Measurements from ENCODE around the gene RPUSD3.

The RPUSD3 gene

DNA sequence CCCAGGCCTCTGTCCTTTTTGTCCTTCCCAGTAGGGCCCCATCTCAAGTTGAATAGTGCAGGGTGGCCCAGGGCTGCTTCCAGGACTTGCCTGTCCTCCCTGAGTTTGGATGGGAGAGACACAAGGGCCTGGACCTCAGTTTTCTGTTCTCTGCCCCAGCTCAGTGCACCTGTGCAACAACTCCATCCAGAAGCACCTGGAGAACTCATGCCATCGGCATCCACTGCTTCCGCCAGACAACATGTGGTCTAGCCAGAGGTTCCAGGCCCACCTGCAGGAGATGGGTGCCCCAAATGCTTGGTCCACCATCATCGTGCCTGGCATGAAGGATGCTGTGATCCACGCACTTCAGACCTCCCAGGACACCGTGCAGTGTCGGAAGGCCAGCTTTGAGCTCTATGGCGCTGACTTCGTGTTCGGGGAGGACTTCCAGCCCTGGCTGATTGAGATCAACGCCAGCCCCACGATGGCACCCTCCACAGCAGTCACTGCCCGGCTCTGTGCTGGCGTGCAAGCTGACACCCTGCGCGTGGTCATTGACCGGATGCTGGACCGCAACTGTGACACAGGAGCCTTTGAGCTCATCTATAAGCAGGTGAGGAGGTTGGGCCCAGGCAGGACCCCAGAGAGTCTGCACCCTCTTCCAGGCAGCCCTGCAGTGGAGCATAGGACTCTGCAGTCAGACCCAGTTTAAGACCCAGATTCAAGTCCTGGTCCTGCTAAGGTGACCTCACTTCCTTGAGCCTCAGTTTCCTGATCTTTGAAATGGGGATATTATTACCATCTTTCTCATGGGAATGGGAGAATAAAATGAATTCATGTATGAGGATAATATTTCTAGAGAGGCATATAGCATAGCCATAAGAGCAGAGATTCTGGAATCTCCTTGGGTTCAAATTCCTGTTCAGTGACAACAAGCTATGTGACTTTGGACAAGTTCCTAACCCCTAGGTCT is 14.7 kb downstream of the RPUSD3 start:
- DNase-seq, result no peak

DNA sequence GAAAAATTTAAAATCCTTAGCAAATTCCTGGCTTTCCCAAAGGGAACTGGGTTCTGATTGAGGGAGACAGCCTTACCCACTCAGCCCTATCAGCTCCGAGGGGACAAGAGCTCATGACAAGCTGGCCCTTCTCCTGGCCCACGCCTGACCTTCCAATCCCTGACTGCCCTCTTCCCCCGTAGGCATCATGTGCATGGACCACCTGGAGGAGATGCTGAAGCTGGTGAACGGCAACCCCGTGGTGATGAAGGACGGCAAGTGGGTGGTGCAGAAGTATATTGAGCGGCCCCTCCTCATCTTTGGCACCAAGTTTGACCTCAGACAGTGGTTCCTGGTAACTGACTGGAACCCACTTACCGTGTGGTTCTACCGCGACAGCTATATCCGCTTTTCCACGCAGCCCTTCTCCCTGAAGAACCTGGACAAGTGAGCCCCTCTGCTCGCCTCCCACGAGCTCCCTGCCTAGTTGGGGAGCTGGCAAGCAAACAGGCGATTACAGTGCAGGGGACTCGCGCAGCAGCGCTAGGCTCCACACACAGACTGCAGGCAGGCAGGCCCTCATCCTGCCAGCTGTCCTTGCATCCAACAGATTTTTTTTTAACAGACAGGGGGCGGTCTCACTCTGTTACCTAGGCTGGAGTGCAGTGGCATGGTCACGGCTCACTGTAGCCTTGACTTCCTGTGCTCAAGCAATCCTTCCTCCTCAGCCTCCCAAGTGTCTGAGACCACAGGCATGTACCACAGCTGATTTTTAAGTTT is 16.8 kb downstream of the RPUSD3 start:
- no peak for DNase-seq

DNA sequence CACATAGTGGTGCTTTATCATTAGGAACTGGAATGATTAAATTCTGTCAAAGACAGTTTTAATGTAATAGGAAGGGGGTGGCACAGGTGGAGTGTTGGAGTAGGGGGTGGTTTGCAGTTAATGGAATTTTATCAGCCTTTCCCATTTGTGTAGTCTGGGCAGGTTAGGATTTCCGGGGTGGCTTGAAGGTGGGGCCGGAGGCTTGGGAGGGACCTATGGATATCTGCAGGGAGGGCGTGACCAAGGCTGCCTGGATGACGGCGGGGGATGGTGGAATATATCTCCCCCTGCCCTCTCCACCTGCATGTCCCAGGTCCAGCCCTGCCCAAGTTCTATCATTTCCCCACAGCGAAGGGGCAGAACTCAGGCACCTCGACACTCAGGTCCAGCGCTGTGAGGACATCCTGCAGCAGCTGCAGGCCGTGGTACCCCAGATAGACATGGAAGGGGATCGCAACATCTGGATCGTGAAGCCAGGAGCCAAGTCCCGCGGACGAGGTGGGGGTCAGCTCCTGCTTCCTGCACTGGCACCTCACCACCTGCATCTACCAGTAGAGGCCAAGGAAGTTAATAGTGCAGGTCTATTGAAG is 18.3 kb downstream of the RPUSD3 start:
- DNase-seq, result no peak

- DNase-seq, result no peak
These were observed 22.9 kb downstream of the RPUSD3 start for GRCh38 chr3:9820946-9821345.

DNA sequence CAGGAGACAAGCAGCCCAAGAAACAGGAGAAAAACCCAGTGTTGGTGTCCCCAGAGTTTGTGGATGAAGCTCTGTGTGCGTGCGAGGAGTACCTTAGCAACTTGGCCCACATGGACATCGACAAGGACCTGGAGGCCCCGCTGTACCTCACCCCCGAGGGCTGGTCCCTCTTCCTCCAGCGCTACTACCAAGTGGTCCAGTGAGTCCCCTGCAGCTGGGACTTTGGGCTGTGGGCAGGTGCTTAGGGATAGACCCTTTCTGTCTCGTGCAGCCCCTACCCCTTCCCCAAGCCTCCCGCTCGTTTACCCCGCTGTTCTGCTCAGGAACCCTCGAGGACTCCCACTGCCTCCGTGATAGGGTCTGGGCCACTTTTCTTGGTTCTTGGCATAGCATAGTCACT is 23.3 kb downstream of the RPUSD3 start:
- DNase-seq, result no peak

DNA sequence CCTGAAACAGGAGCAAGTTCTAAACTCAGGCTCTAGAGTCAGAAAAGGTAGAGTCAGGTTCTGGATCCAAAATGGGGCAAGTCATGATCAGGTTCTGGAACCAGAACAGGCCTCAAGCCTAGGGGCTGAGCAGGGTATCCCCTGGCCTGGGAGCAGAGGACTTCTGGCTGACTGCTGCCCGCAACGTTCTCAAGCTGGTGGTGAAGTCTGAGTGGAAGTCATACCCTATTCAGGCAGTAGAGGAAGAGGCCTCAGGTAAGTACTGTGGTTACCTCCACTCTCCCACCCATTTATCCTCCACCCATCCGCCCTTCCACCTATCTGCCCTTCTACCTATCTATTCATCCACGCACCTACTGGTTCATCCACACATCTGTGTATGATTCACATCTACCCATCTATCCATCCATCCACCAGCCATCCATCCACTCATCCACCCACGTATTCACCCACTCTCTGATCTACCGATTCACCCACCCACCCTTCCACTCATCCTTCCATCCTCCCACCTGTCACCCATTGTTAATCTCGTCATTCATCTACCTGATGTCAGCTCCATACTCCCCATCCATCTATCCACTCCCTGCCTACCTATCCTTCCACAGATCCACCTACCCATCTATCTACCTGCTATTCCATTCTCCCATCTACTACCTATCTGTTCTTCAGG is 25.0 kb downstream of the RPUSD3 start:
- no peak for DNase-seq

DNA sequence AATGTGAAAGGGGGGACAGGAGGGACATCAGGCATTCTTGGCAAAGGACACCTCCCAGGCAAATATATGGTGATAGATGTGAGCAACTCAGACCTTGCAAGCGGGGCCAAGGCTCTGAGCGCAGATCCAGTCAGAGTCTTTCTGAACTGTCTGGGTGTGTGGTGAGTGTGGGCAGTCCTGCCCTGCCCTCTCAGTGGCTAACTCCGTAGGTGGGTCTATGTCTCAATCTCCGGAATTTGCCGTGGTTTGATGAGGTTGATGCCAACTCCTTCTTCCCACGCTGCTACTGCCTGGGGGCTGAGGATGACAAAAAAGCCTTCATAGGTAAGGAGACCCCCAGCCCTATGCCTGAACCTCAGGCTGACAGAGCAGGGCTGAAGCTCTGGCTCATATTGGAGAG is 26.4 kb downstream of the RPUSD3 start:
- no peak for DNase-seq

DNA sequence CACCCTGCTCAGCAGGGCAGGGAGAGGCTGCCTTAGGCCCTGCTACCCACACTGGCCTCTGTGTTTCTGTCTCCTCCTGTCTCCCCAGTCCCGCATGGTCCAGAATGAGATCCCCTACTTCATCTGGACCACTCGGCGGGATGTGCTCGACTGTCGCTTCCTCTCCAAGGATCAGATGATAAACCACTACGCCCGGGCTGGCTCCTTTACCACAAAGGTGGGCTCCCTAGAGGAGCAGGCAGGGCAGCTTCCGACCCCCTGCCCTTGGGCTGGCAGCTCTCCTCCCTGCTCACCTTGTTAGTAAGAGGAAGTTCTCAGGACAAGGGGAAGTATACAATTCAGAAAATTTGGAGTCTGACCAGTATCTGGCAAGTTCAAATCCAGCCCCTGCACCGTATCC is 27.8 kb downstream of the RPUSD3 start:
- no peak for DNase-seq

DNA sequence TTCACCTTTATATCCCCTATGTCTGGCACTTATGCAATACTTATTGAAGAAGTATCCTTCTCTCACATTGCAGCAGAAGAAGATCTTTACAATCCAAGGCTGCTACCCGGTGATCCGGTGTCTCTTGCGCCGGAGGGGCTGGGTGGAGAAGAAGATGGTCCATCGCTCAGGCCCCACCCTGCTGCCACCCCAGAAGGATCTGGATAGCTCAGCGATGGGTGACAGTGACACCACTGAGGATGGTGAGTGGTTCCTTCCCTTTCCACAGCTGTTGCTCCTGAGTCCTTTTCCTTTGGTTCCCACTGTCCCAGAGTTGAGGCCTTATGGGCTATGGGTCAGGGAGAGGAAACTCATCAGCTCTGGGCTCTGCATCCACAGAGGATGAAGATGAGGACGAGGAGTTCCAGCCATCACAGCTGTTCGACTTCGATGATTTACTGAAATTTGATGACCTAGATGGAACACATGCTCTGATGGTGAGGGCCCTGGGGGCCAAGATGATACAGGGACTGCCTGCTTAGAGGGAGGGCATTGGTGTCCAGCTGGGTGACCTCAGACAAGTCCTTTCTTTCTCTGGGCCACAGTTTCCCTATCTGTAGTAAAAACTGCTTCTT is 30.8 kb downstream of the RPUSD3 start:
- no peak for DNase-seq

DNA sequence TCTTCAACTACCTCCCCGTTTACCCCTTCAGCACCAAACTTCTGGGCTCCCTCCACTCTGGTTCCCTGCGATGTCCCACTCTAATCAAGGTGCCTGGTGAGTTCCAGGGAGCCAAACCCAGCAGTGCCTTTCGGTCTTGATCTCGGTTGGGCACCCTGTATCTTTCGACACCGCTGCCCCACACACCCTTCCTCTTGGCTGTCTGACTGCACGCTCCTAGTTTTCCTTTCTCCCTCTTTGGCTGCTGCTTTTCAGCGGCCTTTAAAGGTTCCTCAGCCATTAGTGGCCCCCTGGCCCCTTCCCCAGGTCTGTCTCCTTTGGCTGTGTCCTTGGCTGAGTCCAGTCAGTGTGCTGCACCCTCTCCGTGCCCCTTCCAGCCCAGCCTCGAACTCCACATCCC is 33.0 kb downstream of the RPUSD3 start:
- DNase-seq, result no peak

DNA sequence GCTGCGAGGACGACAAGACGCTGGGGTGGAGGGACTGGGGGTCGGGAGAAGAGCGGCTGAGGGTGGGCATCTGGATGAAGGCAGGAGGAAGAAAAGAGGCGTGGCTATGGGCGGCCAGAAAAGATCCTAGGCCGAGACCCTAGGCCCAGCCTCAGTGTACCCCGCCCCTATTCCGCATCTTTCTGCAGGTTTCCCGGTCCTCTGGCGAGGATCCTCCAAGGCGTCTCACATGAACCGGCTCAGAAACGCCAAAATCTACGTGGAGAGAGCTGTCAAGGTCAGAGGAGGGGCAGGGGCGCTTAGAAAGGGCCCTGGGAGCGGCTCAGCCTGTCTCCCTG is 33.4 kb downstream of the RPUSD3 start:
- no peak for DNase-seq

- DNase-seq, result peak; percentile 45 to 51
These were observed 34.0 kb downstream of the RPUSD3 start, which contains the start of gene TTLL3 for GRCh38 chr3:9809615-9810432. TSS of gene TTLL3 (plus strand) at chr3:9810262. CDS start at chr3:9810662, 400 bp downstream.

DNA sequence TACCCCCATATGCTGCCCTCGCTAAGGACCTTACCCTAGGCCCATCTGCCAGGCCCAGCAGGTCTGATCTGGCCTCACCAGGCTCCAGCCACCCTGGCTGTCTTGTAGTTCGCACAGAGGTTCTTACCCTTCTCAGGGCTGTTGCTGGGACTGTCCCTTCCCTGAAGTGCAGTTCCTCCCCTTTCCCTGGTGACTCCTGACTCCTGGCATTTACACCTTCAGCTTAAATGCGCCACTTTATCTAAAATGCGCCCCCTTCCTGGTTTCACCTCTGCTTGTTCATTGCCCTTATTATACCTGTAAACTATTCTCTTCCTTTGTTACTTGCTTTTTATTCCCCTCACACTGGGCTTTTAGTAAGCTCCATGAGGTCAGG is 34.6 kb downstream of the RPUSD3 start:
- no peak for DNase-seq

DNA sequence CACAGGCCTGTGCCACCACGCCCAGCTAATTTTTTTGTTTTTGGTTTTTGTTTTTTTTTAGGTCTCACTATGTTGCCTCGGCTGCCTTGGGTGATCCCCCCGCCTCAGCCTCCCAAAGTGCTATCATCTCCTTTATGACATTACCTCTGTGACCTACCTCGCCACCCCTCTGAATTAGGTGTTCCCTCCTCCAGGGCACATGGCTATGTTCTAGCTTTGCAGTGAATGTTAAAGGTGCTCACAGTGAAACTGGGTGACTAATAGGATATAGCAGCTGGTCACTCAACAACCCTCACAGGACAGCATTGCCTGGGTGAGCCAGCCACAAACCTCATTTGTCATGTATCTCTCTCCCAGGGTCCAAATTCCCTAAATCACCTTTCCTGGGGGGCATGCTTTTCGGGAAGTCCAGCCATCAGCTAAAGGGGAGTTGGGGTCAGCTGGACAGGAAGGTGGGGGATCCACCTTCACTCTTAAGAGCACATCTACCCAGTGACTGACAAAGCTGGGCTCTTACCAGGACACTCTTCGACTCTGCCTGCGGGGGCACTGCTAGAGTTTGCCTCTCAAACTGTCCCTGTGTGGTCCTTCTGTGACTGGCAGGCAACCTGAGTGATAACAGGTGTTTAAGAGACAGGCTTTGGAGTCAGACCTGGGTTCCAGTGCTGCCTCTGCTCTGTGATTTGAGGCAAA is 35.3 kb downstream of the RPUSD3 start:
- DNase-seq, result peak in 1 of 2 experiments; percentile 37

GRCh38 chr3:9807981-9808344 is 35.8 kb downstream of the RPUSD3 start:
- no peak for DNase-seq

DNA sequence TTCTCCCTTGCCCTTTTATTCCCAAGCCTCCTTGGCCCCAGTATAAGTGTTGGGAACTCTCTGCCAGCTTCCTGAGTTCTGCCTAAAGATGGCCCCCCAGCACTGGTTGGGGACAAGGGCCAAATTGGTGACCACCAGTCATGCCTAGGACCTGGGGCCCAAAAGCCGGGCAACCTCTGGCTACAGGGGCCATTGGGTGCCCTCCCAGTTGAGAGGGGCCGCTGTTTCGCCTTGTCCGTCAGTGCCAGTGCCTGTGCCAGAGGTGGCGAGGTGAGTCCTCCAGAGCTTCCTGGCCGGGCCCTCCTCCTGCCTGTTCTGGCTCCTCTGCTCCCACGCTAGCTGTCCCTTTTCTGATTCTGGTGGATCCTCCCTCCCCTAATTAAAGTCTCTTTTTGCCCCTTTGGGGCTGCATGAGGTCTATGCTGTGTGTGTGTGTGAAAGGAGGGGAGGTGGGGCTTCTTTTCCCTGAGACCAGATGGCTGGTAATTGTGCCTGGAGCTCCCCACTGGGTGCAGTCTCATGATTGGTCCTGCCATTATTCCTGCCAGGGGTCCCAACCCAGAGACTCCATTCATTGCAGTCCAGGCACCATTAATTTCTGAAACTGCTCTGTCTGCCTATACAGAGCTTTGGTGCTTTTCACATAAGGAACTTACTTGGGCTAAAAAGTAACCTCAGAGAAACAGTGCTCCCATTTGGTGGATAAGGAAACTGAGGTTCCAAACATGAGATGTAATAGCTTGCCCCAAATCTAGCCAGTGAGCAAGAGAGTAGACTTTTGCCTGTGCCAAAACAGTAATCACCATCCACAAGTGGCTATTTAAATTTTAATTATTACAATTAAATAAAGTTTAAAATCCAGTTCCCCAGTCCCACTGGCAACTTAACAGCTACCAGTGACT is 36.9 kb downstream of the RPUSD3 start:
- DNase-seq, result peak in 1 of 2 experiments; percentile 11

DNA sequence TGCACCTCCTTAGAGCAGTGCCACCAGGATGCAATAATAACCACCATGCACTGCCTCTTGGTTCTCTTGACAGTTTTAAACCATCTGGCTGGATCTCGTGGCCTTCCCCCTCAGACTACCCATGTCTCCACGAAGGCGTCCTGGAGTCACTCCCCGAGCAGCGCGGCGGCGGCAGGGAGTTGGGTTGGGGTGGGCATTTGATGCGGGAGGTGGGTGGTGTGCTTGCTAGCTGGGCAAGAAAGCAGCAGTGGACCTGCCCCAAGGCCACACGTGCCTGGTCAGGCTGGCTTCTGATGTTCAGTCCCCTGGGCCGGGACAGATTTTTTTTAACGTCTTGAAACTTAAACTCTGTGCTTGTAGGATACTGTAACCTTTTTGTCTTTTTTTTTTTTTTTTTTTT is 37.7 kb downstream of the RPUSD3 start:
- no peak for DNase-seq

DNA sequence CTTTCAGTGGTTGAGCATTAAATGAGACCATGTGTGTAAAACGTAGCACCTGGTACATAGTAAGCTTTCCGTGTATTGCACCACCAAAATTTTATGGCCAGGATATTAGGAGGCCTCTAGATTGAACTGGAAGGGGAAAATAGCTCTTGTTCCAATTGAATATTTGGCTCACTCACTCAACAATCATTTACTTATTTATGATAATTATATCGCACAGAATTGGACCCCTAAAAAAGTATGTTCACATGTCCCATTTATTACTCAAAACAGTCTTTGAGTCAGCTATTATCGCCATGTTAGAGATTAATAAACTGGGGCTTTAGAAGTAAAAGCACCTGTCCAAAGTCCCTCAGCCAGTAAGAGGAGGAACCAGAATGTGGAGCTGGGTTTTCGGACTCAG is 38.8 kb downstream of the RPUSD3 start:
- no peak for DNase-seq

GRCh38 chr3:9803494-9803893 is 40.3 kb downstream of the RPUSD3 start:
- DNase-seq, result no peak

DNA sequence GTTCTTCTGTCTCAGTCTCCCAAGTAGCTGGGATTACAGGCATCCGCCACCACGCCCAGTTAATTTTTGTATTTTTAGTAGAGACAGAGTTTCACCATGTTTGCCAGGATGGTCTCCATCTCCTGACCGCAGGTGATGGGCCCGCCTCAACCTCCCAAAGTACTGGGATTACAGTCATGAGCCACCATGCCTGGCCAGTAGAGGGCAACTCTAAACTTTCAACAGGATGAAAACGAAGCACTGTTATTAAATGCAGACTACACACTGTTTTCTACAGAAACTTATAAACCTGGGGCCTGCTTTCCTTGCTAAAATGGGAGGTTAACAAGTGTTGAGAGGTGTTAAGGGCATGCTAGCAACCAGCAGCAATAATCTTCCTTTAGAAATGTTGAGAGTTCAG is 43.3 kb downstream of the RPUSD3 start:
- no peak for DNase-seq

Data from NCI-H2081 (cell line).